ENCODE data around the gene PPP1R12A. TPM values are rescaled to one million over a fixed set of nuclear protein-coding genes. Genes with fewer than 3 reads are reported as not detected.

Gene PPP1R12A
- total RNA-seq, 3 donors from 2014 or later (not counting 1 experiment from before 2014, with no cell fraction given), result 145 to 192 (median 185) TPM

DNA sequence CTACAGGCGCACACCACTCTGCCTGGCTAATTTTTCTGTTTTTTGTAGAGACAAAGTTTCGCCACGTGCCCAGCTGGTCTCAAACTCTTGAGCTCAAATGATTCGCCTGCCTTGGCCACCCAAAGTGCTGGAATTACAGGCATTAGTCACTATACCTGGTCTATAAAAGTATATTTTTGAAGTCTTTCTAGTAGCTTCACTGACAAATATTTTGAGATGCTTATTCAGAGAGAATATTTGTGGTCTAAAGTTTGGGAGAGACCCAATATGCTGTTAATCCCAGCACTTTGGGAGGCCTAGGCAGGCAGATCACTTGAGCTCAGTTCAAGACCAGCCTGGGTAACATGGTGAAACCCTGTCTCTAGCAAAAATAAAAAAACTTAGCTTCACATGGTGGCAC, 22.0 kb upstream of the PPP1R12A start:
- Mint-ChIP-seq H3K9me3 (peaks cover 6 to 8% of the 10 kb centered on the region in 2 donors), H3K4me1 (no peaks in the 10 kb centered on the region), H3K36me3 (peaks cover 11% of the 10 kb centered on the region), H3K27ac (no peak overlapping the region), H3K4me3 (no peak overlapping the region), H3K27me3 (ENCODE audit: low read depth in 2 of 2) (peaks cover 12 to 16% of the 10 kb centered on the region in 2 donors)
- no peak for ATAC-seq
- Histone ChIP-seq H3K36me3 (ENCODE audit: control insufficient read depth, insufficient read depth, low read length) (no peaks in the 10 kb centered on the region), H3K27me3 (ENCODE audit: control insufficient read depth, insufficient read depth, low read length) (peaks cover 3% of the 10 kb centered on the region), H3K27ac (ENCODE audit: low read length) (no peak overlapping the region), H3K4me3 (ENCODE audit: low read length) (no peak overlapping the region), H3K4me1 (ENCODE audit: control insufficient read depth, insufficient read depth, low read length) (no peaks in the 10 kb centered on the region), H3K9me3 (ENCODE audit: control insufficient read depth, insufficient read depth, low read length) (peaks cover 3% of the 10 kb centered on the region)
- DNase-seq, result no peak
- WGBS (ENCODE audit: insufficient coverage), result 100% methylated on average over 4 of the region's 4 CpGs
- no peak for TF ChIP-seq CTCF (IDR thresholded peaks at IDR 0.05)
- intact Hi-C loops (cut with micrococcal nuclease), result no loop called here

- H3K36me3 Mint-ChIP-seq, result peaks cover 11% of the 10 kb centered on the region
- no peak for ATAC-seq
- H3K4me3 Mint-ChIP-seq, result no peak overlapping the region
- peaks cover 3% of the 10 kb centered on the region for H3K9me3 ChIP-seq (ENCODE audit: control insufficient read depth, insufficient read depth, low read length)
- peaks cover 12 to 16% of the 10 kb centered on the region in 2 donors for H3K27me3 Mint-ChIP-seq (ENCODE audit: low read depth in 2 of 2)
- no peak overlapping the region for H3K4me3 ChIP-seq (ENCODE audit: low read length)
- no peaks in the 10 kb centered on the region for H3K4me1 Mint-ChIP-seq
- no peak for TF ChIP-seq CTCF (IDR thresholded peaks at IDR 0.05)
- no peaks in the 10 kb centered on the region for H3K36me3 ChIP-seq (ENCODE audit: control insufficient read depth, insufficient read depth, low read length)
- peaks cover 6 to 8% of the 10 kb centered on the region in 2 donors for H3K9me3 Mint-ChIP-seq
- H3K4me1 ChIP-seq (ENCODE audit: control insufficient read depth, insufficient read depth, low read length), result no peaks in the 10 kb centered on the region
- no peak overlapping the region for H3K27ac Mint-ChIP-seq
- intact Hi-C loops (cut with micrococcal nuclease), result no loop called here
- DNase-seq, result no peak
- 84% methylated on average over 3 of the region's 3 CpGs for WGBS (ENCODE audit: insufficient coverage)
- H3K27ac ChIP-seq (ENCODE audit: low read length), result no peak overlapping the region
- peaks cover 3% of the 10 kb centered on the region for H3K27me3 ChIP-seq (ENCODE audit: control insufficient read depth, insufficient read depth, low read length)
Measured at GRCh38 chr12:79955561-79955960, 20.7 kb upstream of the PPP1R12A start.

- DNase-seq (no peak), ATAC-seq (no peak)
- Mint-ChIP-seq H3K36me3 (peaks cover 11% of the 10 kb centered on the region), H3K9me3 (peaks cover 6 to 8% of the 10 kb centered on the region in 2 donors), H3K4me3 (no peak overlapping the region), H3K4me1 (no peaks in the 10 kb centered on the region), H3K27me3 (ENCODE audit: low read depth in 2 of 2) (peaks cover 12 to 13% of the 10 kb centered on the region in 2 donors), H3K27ac (no peak overlapping the region)
- H3K36me3 ChIP-seq (ENCODE audit: control insufficient read depth, insufficient read depth, low read length), result no peaks in the 10 kb centered on the region
- intact Hi-C loops (cut with micrococcal nuclease), result no loop called here
- H3K4me1 ChIP-seq (ENCODE audit: control insufficient read depth, insufficient read depth, low read length), result no peaks in the 10 kb centered on the region
- WGBS (ENCODE audit: insufficient coverage), result no CpG with 5 or more reads among the region's 2 CpGs
- H3K4me3 ChIP-seq (ENCODE audit: low read length), result no peak overlapping the region
- H3K27ac ChIP-seq (ENCODE audit: low read length), result no peak overlapping the region
- TF ChIP-seq CTCF (IDR thresholded peaks at IDR 0.05), result no peak
- H3K27me3 ChIP-seq (ENCODE audit: control insufficient read depth, insufficient read depth, low read length), result peaks cover 3% of the 10 kb centered on the region
- peaks cover 3% of the 10 kb centered on the region for H3K9me3 ChIP-seq (ENCODE audit: control insufficient read depth, insufficient read depth, low read length)
Measured at GRCh38 chr12:79954037-79954610, 19.2 kb upstream of the PPP1R12A start.

DNA sequence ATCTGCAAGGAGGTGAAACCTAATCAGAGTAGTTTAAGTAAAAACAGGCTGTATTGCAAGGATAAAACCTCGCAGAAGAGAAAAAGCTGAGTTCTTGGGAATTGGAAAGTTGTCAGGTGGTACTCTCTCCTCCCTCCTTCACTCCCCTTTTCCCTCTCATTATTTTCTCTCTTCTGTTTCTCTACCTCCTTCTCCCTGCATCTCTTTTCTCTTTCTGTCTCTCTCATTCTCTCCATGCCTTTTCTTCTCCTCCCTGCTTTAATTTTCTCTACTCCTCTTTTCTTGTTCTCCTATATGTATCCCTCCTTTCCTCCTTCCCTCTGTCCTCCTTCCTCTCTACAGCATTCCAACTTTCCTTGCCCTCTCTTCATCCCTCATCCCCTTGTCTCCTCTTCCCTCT, 14.2 kb upstream of the PPP1R12A start:
- no peaks in the 10 kb centered on the region for H3K9me3 ChIP-seq (ENCODE audit: control insufficient read depth, insufficient read depth, low read length)
- no CpG with 5 or more reads among the region's 1 CpG for WGBS (ENCODE audit: insufficient coverage)
- no peak overlapping the region for H3K4me3 Mint-ChIP-seq
- H3K27ac ChIP-seq (ENCODE audit: low read length), result no peak overlapping the region
- no peaks in the 10 kb centered on the region for H3K4me1 Mint-ChIP-seq
- H3K4me1 ChIP-seq (ENCODE audit: control insufficient read depth, insufficient read depth, low read length), result no peaks in the 10 kb centered on the region
- intact Hi-C loops (cut with micrococcal nuclease), result no loop called here
- peaks cover 0 to 1% of the 10 kb centered on the region in 2 donors for H3K9me3 Mint-ChIP-seq
- no peak overlapping the region for H3K27ac Mint-ChIP-seq
- no peaks in the 10 kb centered on the region for H3K36me3 ChIP-seq (ENCODE audit: control insufficient read depth, insufficient read depth, low read length)
- no peak overlapping the region for H3K4me3 ChIP-seq (ENCODE audit: low read length)
- H3K36me3 Mint-ChIP-seq, result no peaks in the 10 kb centered on the region
- DNase-seq (no peak), ATAC-seq (no peak)
- no peak for TF ChIP-seq CTCF (IDR thresholded peaks at IDR 0.05)
- H3K27me3 ChIP-seq (ENCODE audit: control insufficient read depth, insufficient read depth, low read length), result no peaks in the 10 kb centered on the region
- H3K27me3 Mint-ChIP-seq (ENCODE audit: low read depth in 2 of 2), result peaks cover 7 to 12% of the 10 kb centered on the region in 2 donors

Measured in natural killer cell (primary cell).